Measurements from ENCODE around the gene WASHC4.

The WASHC4 gene

DNA sequence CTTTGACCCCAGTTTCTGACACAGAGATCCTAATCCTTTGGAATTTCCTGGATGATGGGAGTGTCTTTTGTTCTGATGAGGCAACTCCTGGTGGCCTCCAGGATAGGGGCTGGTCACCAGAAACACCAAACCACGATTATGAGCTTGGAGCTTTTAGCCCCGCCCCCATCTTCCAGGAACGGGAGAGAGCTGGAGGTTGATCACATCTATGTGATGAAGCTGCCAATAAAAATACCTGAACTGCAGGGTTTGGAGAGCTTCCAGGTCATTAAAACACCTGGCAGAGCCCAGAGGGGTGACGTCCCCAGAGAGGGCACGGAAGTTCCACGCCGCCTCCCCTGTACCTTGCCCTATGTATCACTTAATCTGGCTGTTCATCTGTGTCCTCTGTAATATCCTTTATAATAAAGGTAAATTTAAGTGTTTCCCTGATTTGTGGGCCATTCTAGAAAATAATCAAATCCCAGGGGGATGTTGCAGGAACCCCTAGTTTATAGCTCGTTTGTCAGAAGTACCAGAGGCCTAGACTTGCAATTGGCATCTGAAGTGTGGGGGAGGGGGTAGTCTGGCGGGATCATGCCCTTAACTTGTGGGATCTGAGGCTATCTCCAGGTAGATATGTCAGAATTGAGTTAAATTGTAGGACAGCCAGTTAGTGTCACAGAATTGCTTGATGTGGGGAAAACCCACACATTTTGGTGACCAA, 107.3 kb downstream of the WASHC4 start:
- DNase-seq: no peak

DNA sequence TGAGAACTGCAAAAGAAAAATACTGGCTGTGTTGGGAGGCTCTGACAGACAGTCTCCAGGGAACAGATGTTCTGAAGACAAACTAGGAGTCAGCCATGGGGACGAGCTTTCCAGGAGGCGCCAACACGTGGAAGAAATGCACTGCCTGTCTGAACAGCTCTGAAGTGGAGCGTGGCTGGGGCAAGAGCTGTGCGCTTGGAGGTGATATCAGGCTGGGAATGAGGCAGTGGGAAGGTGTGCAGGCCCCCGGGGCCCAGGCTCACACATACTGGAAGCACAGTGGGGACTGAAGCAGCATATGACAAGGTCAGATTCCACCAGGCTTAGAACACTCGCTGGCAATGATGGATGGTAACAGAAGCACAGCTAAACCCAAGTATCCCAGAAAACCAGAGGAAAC, 110.9 kb downstream of the WASHC4 start:
- DNase-seq: no peak
